K562 (cell line): ENCODE data around the gene IFI27L1.

Source experiments
- BDP1 ChIP-seq: IDR thresholded peaks from 3 replicates; pipeline ENCODE4 v1.6.1; 2011; ENCODE audit not compliant: insufficient read length, insufficient read depth
- CTBP1 ChIP-seq: fragments of 450-650 bp; IDR thresholded peaks from 2 replicates; pipeline ENCODE4 v1.6.1; 2016; ENCODE audit warnings: borderline replicate concordance
- EP400 ChIP-seq: fragments of 450-650 bp; IDR thresholded peaks from 2 replicates; pipeline ENCODE4 v1.6.1; 2017; ENCODE audit warnings: antibody characterized with exemption, mild to moderate bottlenecking, moderate library complexity
- RBM34 ChIP-seq: fragments of 200-400 bp; formaldehyde crosslinking; IDR thresholded peaks from 2 replicates; pipeline ENCODE4 v1.6.1; 2018; ENCODE audit warnings: low read length, borderline replicate concordance; ENCODE audit not compliant: insufficient read depth
- SP2 ChIP-seq: IDR thresholded peaks from 2 replicates; pipeline ENCODE4 v1.6.1; 2011; ENCODE audit warnings: mild to moderate bottlenecking, low read depth, low read length, moderate library complexity; ENCODE audit not compliant: poor library complexity, severe bottlenecking; ENCODE audit errors: extremely low read depth
- TF ChIP-seq, protein P1 (sequence below): sonication (generic); formaldehyde crosslinking; IDR thresholded peaks from 2 replicates; pipeline ENCODE4 v1.8.0; 2022; ENCODE audit warnings: mild to moderate bottlenecking, low read depth, missing genetic modification reagents
- TF ChIP-seq, protein P2 (sequence below): IDR thresholded peaks from 3 replicates; pipeline ENCODE4 v1.6.1; 2011; ENCODE audit warnings: borderline replicate concordance, mild to moderate bottlenecking, moderate library complexity; ENCODE audit not compliant: insufficient read length; ENCODE audit errors: extremely low read depth
- TF ChIP-seq, protein P3 (sequence below), 2 experiments: IDR thresholded peaks; 2 replicates each; pipeline ENCODE4 v1.6.1; 2011; ENCODE audit warnings: borderline replicate concordance in 1 of 2, control low read depth in 1 of 2, low read depth in 1 of 2, low read length in 1 of 2, mild to moderate bottlenecking in 1 of 2, mixed read lengths in 1 of 2, moderate library complexity in 1 of 2; ENCODE audit not compliant: insufficient read depth in 1 of 2, insufficient read length in 1 of 2, poor library complexity in 1 of 2, severe bottlenecking in 1 of 2; ENCODE audit errors: extremely low read depth in 1 of 2

DNA sequence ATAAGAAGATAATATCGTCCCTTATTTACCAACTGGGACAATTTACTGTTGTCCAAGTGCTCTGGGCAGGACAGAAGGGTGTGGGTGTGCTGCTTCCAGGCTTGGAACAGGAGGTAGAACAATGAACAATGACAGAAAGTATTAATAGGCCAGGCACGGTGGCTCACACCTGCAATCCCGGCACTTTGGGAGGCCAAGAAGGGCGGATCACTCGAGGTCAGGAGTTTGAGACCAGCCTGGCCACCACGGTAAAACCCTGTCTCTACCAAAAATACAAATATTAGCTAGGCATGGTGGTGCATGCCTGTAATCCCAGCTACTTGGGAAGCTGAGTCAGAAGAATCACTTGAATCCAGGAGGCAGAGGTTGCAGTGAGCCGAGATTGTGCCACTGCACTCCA, 32.0 kb downstream of the IFI27L1 start:
- TF ChIP-seq SP2 (no peak), BDP1 (no peak), RBM34 (no peak), EP400 (no peak), CTBP1 (no peak)
- TF ChIP-seq, protein P1, sequence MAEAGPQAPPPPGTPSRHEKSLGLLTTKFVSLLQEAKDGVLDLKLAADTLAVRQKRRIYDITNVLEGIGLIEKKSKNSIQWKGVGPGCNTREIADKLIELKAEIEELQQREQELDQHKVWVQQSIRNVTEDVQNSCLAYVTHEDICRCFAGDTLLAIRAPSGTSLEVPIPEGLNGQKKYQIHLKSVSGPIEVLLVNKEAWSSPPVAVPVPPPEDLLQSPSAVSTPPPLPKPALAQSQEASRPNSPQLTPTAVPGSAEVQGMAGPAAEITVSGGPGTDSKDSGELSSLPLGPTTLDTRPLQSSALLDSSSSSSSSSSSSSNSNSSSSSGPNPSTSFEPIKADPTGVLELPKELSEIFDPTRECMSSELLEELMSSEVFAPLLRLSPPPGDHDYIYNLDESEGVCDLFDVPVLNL, result no peak
- TF ChIP-seq, protein P2, sequence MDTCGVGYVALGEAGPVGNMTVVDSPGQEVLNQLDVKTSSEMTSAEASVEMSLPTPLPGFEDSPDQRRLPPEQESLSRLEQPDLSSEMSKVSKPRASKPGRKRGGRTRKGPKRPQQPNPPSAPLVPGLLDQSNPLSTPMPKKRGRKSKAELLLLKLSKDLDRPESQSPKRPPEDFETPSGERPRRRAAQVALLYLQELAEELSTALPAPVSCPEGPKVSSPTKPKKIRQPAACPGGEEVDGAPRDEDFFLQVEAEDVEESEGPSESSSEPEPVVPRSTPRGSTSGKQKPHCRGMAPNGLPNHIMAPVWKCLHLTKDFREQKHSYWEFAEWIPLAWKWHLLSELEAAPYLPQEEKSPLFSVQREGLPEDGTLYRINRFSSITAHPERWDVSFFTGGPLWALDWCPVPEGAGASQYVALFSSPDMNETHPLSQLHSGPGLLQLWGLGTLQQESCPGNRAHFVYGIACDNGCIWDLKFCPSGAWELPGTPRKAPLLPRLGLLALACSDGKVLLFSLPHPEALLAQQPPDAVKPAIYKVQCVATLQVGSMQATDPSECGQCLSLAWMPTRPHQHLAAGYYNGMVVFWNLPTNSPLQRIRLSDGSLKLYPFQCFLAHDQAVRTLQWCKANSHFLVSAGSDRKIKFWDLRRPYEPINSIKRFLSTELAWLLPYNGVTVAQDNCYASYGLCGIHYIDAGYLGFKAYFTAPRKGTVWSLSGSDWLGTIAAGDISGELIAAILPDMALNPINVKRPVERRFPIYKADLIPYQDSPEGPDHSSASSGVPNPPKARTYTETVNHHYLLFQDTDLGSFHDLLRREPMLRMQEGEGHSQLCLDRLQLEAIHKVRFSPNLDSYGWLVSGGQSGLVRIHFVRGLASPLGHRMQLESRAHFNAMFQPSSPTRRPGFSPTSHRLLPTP, result no peak
- TF ChIP-seq, protein P3, sequence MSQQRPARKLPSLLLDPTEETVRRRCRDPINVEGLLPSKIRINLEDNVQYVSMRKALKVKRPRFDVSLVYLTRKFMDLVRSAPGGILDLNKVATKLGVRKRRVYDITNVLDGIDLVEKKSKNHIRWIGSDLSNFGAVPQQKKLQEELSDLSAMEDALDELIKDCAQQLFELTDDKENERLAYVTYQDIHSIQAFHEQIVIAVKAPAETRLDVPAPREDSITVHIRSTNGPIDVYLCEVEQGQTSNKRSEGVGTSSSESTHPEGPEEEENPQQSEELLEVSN (IDR thresholded peaks at IDR 0.05; ENCODE audit: borderline replicate concordance in 1 of 2, extremely low read depth in 1 of 2, insufficient read depth in 1 of 2, insufficient read length in 1 of 2, low read depth in 1 of 2, low read length in 1 of 2, poor library complexity in 1 of 2, severe bottlenecking in 1 of 2), result no peak
